ENCODE data around the gene ACP7.

ACP7 gene

GRCh38 chr19:39158646-39159260 is 74.6 kb downstream of the ACP7 start:
- Histone ChIP-seq H3K4me2 (ENCODE audit: low read length) (no peak overlapping the region), H3F3A (ENCODE audit: insufficient read depth, low read length) (no peaks in the 10 kb centered on the region), H3K9me2 (ENCODE audit: low read depth, low read length) (no peaks in the 10 kb centered on the region), H3K4me3 (ENCODE audit: low read depth, low read length, poor library complexity, severe bottlenecking) (no peak overlapping the region), H3K27ac (ENCODE audit: low read depth, low read length, poor library complexity, severe bottlenecking) (no peak overlapping the region), H3K79me2 (ENCODE audit: insufficient read depth, low read length) (no peaks in the 10 kb centered on the region), H3K9ac (ENCODE audit: low read length) (no peak overlapping the region), H4K20me1 (ENCODE audit: insufficient read depth, low read length) (no peaks in the 10 kb centered on the region), H3K9me3 (ENCODE audit: low read length) (no peaks in the 10 kb centered on the region), H2AFZ (ENCODE audit: low read length) (no peak overlapping the region), H3K36me3 (ENCODE audit: insufficient read depth, low read length) (no peaks in the 10 kb centered on the region), H3K27me3 (ENCODE audit: insufficient read depth, low read length) (no peaks in the 10 kb centered on the region), H3K4me1 (ENCODE audit: insufficient read depth, low read length, severe bottlenecking) (no peaks in the 10 kb centered on the region)
- TF ChIP-seq CTCF (IDR thresholded peaks at IDR 0.05; ENCODE audit: low read length) (no peak), EZH2 (IDR thresholded peaks at IDR 0.05; ENCODE audit: borderline replicate concordance, low read length) (no peak)

GRCh38 chr19:39160523-39160861 is 76.3 kb downstream of the ACP7 start:
- H3K9ac ChIP-seq (ENCODE audit: low read length) = no peak overlapping the region
- TF ChIP-seq CTCF (IDR thresholded peaks at IDR 0.05; ENCODE audit: low read length) (no peak), EZH2 (IDR thresholded peaks at IDR 0.05; ENCODE audit: borderline replicate concordance, low read length) (no peak)

More at GRCh38 chr19:39160523-39160861, 76.3 kb downstream of the ACP7 start:
- Histone ChIP-seq H3K4me1 (ENCODE audit: insufficient read depth, low read length, severe bottlenecking) (no peaks in the 10 kb centered on the region), H3K4me2 (ENCODE audit: low read length) (no peak overlapping the region), H3K27ac (ENCODE audit: low read depth, low read length, poor library complexity, severe bottlenecking) (no peak overlapping the region), H3K4me3 (ENCODE audit: low read depth, low read length, poor library complexity, severe bottlenecking) (no peak overlapping the region), H3K9me3 (ENCODE audit: low read length) (no peaks in the 10 kb centered on the region), H3K9me2 (ENCODE audit: low read depth, low read length) (no peaks in the 10 kb centered on the region), H2AFZ (ENCODE audit: low read length) (no peak overlapping the region), H3K79me2 (ENCODE audit: insufficient read depth, low read length) (no peaks in the 10 kb centered on the region), H3K36me3 (ENCODE audit: insufficient read depth, low read length) (no peaks in the 10 kb centered on the region), H4K20me1 (ENCODE audit: insufficient read depth, low read length) (no peaks in the 10 kb centered on the region), H3F3A (ENCODE audit: insufficient read depth, low read length) (no peaks in the 10 kb centered on the region), H3K27me3 (ENCODE audit: insufficient read depth, low read length) (no peaks in the 10 kb centered on the region)

All from OCI-LY1 (cell line).